Peyer's patch (tissue), 4 donors: ENCODE data around the gene DNMBP.

Experiments
- CTCF ChIP-seq, 6 experiments: fragments of 450-650 bp in 4 of 6; fragments of 200-600 bp in 2 of 6; sonication (generic) in 1 of 6; IDR thresholded peaks; one replicate each; pipeline ENCODE4 v1.5.1; 2017 to 2019; ENCODE audit warnings: antibody characterized with exemption in 6 of 6, mild to moderate bottlenecking in 3 of 6, moderate library complexity in 1 of 6
- POLR2A ChIP-seq, 2 donors: fragments of 450-650 bp; IDR thresholded peaks; one replicate each; pipeline ENCODE4 v1.5.1; 2017; ENCODE audit warnings: antibody characterized with exemption in 2 of 2, mild to moderate bottlenecking in 2 of 2, moderate library complexity in 2 of 2

- TF ChIP-seq POLR2A (IDR thresholded peaks at IDR 0.05): no peak
- no peak for TF ChIP-seq CTCF (IDR thresholded peaks at IDR 0.05)
Measured at GRCh38 chr10:99958806-99959205, 50.9 kb downstream of the DNMBP start.
